Heart right ventricle (tissue), 16 donors: ENCODE results near the gene RPP30. TPM values are rescaled to one million over a fixed set of nuclear protein-coding genes. Genes with fewer than 3 reads are reported as not detected.
"Not testable (repeated sequence)": the region's sequence is repeated elsewhere in the genome, so short reads cannot be mapped to it uniquely, and the experiment has no call there.

ENCODE experiments used
- ATAC-seq, 8 donors: fragments of 200-7000 bp; cut with Tn5 transposase; one replicate each; pipeline ENCODE4 v1.9.1; 2020; ENCODE audit warnings: mild to moderate bottlenecking in 8 of 8, moderate library complexity in 8 of 8, moderate number of reproducible peaks in 1 of 8
- DNase-seq, 2 donors: peaks; one replicate each; pipeline ENCODE4 v3.0.0-alpha.2; 2020
- H3K27ac ChIP-seq, 10 donors: fragments of 200-600 bp; sonication (generic) in 2 of 10; one replicate each; pipeline versions ENCODE4 v1.5.0 to v1.8.0; 2020 to 2022; ENCODE audit warnings: mild to moderate bottlenecking in 3 of 10
- H3K27me3 ChIP-seq, 7 donors: fragments of 200-600 bp; one replicate each; pipeline ENCODE4 v1.8.0; 2021 to 2022; ENCODE audit warnings: mild to moderate bottlenecking in 2 of 7
- H3K36me3 ChIP-seq, 9 donors: fragments of 200-600 bp; sonication (generic) in 1 of 9; one replicate each; pipeline versions ENCODE4 v1.5.0 to v1.8.0; 2020 to 2022; ENCODE audit warnings: mild to moderate bottlenecking in 2 of 9
- H3K4me1 ChIP-seq, 9 donors: fragments of 200-600 bp; sonication (generic) in 1 of 9; one replicate each; pipeline versions ENCODE4 v1.5.0 to v1.8.0; 2020 to 2022; ENCODE audit warnings: mild to moderate bottlenecking in 4 of 9
- H3K4me3 ChIP-seq, 10 donors: fragments of 200-600 bp; sonication (generic) in 2 of 10; one replicate each; pipeline versions ENCODE4 v1.5.0 to v1.8.0; 2020 to 2022; ENCODE audit warnings: mild to moderate bottlenecking in 7 of 10, moderate library complexity in 2 of 10
- H3K9me3 ChIP-seq, 11 donors: fragments of 200-600 bp in 10 of 11; sonication (generic) in 2 of 11; one replicate each; pipeline versions ENCODE4 v1.5.0 to v1.8.0; 2013 to 2022; ENCODE audit warnings: mild to moderate bottlenecking in 2 of 11, control low read depth in 1 of 11, moderate library complexity in 1 of 11
- CTCF ChIP-seq, 9 donors: fragments of 200-600 bp; sonication (generic) in 2 of 9; IDR thresholded peaks; one replicate each; pipeline versions ENCODE4 v1.5.0 to v1.8.0; 2021 to 2022; ENCODE audit warnings: antibody characterized with exemption in 9 of 9, mild to moderate bottlenecking in 5 of 9, moderate library complexity in 1 of 9
- WGBS, 2 donors: extraction: QIAGEN DNeasy Blood & Tissue Kit; methylation state at CpG; one replicate each; pipeline ENCODE4 v1.1.7; 2013; ENCODE audit warnings: inconsistent platforms in 1 of 2; 5-methylcytosine and 5-hydroxymethylcytosine counted together
- intact Hi-C, 10 donors: fragments of 100-400 bp; cut with DNase I; formaldehyde crosslinking; loops; one replicate each; pipeline versions ENCODE4 v1.11.1 to v1.14.2; 2022
- polyA plus RNA-seq, 2 donors: library from polyadenylated mRNA; stranded (reverse); fragments of 200-250 nt; gene quantifications; one replicate each; pipeline ENCODE4 v1.2.3, GENCODE V29; 2013
- total RNA-seq, 10 donors: library from RNA; stranded (reverse); fragmentation: NEBNext Ultra II Directional in 3 of 10; extraction: Animal tissue kit (Norgen Biotek cat#: 25700) in 3 of 10; gene quantifications; one replicate each; pipeline versions ENCODE4 v1.2.1 to v1.2.4, GENCODE V29; 2021 to 2023
- donor health status: Arrhythmogenic right ventricular cardiomyopathy.
- donor health status: ischemic (EF 13 %, LVEDD 7.1; RV severe dilation, severe dysfunction).
- donor health status: healthy with polysubstance abuse.
- donor health status: DM: no; HTN: yes; CAD: no.
- donor health status: DM: no; HTN: no; CAD: no.
- donor health status: ischemic (EF 25% LVEDD 6.9; RV normal size, moderate dysfunction).
- donor health status: ischemic (EF 25% LVEDD 5.7; RV mildly dilated, moderate dysfunction).
- donor health status: healthy.
- donor health status: DM: yes; HTN: yes; CAD: no.
- donor health status: Ischemic cardiomyopathy.
- donor health status: ischemic (EF 35%, LVEDD 5.7; RV mildly dilated, moderate dysfunction).
- donor health status: nonischemic (EF 11% LVEDD 7.7; RV severe dilation, severe dysfunction).
- donor health status: DM: yes; HTN: yes; CAD: no.
- donor health status: PGD.
- donor health status: ischemic (EF 29% LVEDD 5.4; RV normal size, mild dysfunction).
- donor health status: nonischemic (EF 23%, LVEDD 6.1; RV moderate dilation, normal function).

Gene RPP30
- total and polyA plus RNA-seq, 12 donors, result 27.9 to 41.8 (median 33.7) TPM

- peaks cover 0 to 92% (median 34%) of the 10 kb centered on the region in 9 donors for H3K36me3 ChIP-seq
- TF ChIP-seq CTCF (IDR thresholded peaks at IDR 0.05), result peak; percentile 53 to 82 (median 73)
- ATAC-seq, H3K27ac ChIP-seq, DNase-seq, H3K4me1 ChIP-seq, H3K4me3 ChIP-seq, H3K9me3 ChIP-seq, H3K27me3 ChIP-seq: not testable (repeated sequence)
- WGBS, 2 donors, result 71 to 73% methylated on average over 8 of the region's 8 CpGs
- intact Hi-C loops, result loop anchor here in 1 of 10 donors (2.0 kb wide), 1 partner anchor 371 kb away; no protein-coding TSS in a partner anchor
Observed at GRCh38 chr10:90880059-90880719, 8.4 kb downstream of the RPP30 start.

- H3K4me1 ChIP-seq, result peaks cover 0 to 11% (median 0%) of the 10 kb centered on the region in 9 donors
- H3K36me3 ChIP-seq, result peaks cover 0 to 92% (median 47%) of the 10 kb centered on the region in 9 donors
- 81 to 82% methylated on average over 3 of the region's 3 CpGs for WGBS, 2 donors
- H3K9me3 ChIP-seq, result no peaks in the 10 kb centered on the region
- no peak for TF ChIP-seq CTCF (IDR thresholded peaks at IDR 0.05)
- no peaks in the 10 kb centered on the region for H3K27me3 ChIP-seq
- DNase-seq, result no peak
- H3K27ac ChIP-seq, result no peak overlapping the region
- no peak for ATAC-seq
- intact Hi-C loops, result no loop called here
- H3K4me3 ChIP-seq, result no peak overlapping the region
Observed at GRCh38 chr10:90884431-90884830, 12.7 kb downstream of the RPP30 start.

DNA sequence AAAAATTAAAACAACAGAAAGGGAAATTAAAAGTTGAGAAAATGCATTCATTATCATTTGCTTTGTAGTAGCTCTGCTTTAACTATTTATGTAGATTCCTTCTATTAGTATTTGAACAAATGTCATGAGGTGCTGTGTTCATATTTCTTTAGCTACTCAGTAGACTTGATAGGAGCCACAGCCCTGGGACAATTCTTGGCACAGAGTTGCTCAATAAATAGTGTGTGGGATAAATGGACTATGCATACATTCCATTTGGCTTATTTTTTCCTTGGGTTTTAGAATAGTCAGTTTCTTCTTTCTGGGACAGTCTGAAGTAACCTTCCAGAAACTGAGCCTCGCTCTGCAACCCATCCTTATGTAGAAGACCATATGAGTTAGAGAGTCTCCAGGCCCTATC lies 13.4 kb downstream of the RPP30 start:
- Histone ChIP-seq H3K27me3 (no peaks in the 10 kb centered on the region), H3K9me3 (no peaks in the 10 kb centered on the region), H3K36me3 (peaks cover 0 to 95% (median 47%) of the 10 kb centered on the region in 9 donors), H3K4me1 (peaks cover 0 to 11% (median 0%) of the 10 kb centered on the region in 9 donors), H3K4me3 (no peak overlapping the region), H3K27ac (no peak overlapping the region)
- ATAC-seq (no peak), DNase-seq (no peak)
- WGBS, 2 donors, result 100% methylated on average over 1 of the region's 1 CpG
- intact Hi-C loops, result no loop called here
- TF ChIP-seq CTCF (IDR thresholded peaks at IDR 0.05), result no peak

DNA sequence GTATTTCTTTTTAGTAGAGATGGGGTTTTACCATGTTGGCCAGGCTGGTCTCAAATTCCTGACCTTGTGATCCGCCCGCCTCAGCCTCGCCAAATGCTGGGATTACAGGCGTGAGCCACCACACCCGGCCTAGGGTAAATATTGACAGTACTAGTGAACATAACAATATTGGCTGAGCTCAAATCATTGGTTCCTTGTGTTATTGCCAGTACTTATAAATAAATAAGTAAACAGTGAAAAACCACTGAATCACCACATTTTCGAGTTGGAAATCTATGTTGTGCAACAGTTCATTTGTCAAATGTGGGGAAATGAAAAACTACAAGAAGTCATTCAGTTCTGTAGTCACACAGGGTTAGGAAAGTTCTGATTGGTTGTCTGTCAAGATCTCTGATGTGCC lies 15.8 kb downstream of the RPP30 start:
- TF ChIP-seq CTCF (IDR thresholded peaks at IDR 0.05), result no peak
- Histone ChIP-seq H3K9me3 (no peaks in the 10 kb centered on the region), H3K4me1 (peaks cover 0 to 11% (median 0%) of the 10 kb centered on the region in 9 donors), H3K27ac (no peak overlapping the region), H3K36me3 (peaks cover 0 to 99% (median 37%) of the 10 kb centered on the region in 9 donors), H3K4me3 (no peak overlapping the region), H3K27me3 (no peaks in the 10 kb centered on the region)
- intact Hi-C loops, result no loop called here
- 92 to 97% methylated on average over 6 of the region's 6 CpGs for WGBS, 2 donors
- ATAC-seq (no peak), DNase-seq (no peak)
